H1 (cell line): ENCODE results near the gene ADK.

Experiments
- CREB1 ChIP-seq: IDR thresholded peaks from 2 replicates; pipeline ENCODE4 v1.6.1; 2012; ENCODE audit warnings: inconsistent platforms
- CTCF ChIP-seq, 3 experiments: IDR thresholded peaks; 1 replicate in 2 of 3; 2 replicates in 1 of 3; pipeline versions ENCODE4 v1.5.1 to v1.6.1; 2011; ENCODE audit warnings: low read length in 3 of 3, mild to moderate bottlenecking in 3 of 3, inconsistent platforms in 2 of 3, low read depth in 1 of 3, moderate library complexity in 1 of 3; ENCODE audit not compliant: insufficient read depth in 1 of 3; ENCODE audit errors: control extremely low read depth in 1 of 3
- POLR2A ChIP-seq, 2 experiments: IDR thresholded peaks; 1 replicate in 1 of 2; 2 replicates in 1 of 2; pipeline ENCODE4 v1.6.1; 2011; ENCODE audit warnings: low read depth in 2 of 2, low read length in 2 of 2, mild to moderate bottlenecking in 2 of 2; ENCODE audit errors: control extremely low read depth in 1 of 2

DNA sequence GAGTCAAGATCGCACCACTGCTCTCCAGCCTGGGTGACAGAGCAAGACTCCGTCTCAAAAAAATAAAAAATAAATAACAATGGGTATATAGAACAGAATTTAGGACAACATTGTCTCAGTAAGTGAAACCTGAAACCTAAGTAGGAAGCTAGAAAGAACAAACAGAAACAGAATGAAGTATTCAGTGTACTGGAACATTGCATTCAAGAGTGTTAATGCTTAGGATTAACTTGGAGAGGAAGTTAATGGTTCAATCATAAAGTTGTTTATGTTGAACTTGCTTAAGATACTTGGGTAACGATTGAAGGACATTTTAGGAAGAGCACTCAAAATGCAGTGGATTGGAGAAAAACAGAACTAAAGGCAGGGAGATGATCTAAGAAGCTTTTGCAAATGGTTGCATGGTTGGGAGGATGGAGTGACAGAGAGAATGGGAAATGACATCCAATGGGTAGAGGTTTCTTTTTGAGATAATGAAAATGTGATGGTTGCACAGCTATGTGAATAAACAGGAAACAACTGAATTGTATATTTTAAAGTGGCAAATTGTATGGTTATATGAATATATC, 233.7 kb downstream of the ADK start:
- TF ChIP-seq CTCF (IDR thresholded peaks at IDR 0.05; ENCODE audit: control extremely low read depth in 1 of 3, insufficient read depth in 1 of 3, low read depth in 1 of 3, low read length in 3 of 3) (no peak), CREB1 (no peak), POLR2A (IDR thresholded peaks at IDR 0.05; ENCODE audit: control extremely low read depth in 1 of 2, low read depth in 2 of 2, low read length in 2 of 2) (no peak)
